ENCODE measurements around the gene MARK2.

MARK2 gene

DNA sequence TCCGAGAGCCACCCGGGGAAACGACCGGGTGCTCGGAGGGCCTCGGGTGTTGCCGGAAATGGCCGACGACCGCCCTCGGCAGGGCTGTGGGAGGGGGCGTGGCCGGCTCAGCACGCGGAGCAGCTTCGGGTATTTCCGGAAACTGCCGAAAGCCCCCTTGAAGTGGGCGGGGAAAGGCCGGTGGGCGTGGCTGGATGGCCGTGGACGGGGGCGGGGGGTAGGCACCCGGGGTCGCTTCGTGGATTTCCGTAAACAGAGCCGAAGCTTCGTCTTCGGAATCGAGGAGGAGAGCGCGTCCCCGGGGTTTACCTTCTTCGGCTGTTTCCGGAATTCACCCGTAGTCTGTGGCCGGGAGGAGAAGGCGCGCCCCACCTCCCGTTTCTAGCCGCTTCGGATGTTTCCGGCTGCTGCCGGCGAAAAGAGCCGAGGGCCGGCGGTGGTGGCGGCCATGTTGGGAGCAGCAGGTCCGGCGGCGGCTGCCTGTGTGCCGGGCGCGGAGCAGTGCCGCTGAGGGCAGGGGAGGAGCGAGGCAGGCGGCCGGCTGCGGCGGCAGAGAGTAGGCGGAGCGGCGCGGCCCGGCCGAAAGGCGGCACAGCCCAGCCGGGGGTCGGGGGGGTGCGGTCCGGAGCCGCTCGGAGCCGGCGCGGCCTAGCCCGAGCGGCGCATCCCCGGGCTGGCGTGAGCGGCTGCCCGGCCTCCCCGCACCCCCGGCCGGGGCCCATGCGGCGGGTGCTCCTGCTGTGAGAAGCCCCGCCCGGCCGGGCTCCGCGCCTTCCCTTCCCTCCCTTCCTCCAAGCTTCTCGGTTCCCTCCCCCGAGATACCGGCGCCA is at the start of gene MARK2:
MARK2 (plus strand) TSS at position 433 of the 830 bp plus-strand sequence; CDS start at position 830, 397 bp downstream.
- peak within 1 kb of the TSS; percentile 67 for H3K27ac ChIP-seq (ENCODE audit: low read depth, low read length)
- TF ChIP-seq, protein P1, sequence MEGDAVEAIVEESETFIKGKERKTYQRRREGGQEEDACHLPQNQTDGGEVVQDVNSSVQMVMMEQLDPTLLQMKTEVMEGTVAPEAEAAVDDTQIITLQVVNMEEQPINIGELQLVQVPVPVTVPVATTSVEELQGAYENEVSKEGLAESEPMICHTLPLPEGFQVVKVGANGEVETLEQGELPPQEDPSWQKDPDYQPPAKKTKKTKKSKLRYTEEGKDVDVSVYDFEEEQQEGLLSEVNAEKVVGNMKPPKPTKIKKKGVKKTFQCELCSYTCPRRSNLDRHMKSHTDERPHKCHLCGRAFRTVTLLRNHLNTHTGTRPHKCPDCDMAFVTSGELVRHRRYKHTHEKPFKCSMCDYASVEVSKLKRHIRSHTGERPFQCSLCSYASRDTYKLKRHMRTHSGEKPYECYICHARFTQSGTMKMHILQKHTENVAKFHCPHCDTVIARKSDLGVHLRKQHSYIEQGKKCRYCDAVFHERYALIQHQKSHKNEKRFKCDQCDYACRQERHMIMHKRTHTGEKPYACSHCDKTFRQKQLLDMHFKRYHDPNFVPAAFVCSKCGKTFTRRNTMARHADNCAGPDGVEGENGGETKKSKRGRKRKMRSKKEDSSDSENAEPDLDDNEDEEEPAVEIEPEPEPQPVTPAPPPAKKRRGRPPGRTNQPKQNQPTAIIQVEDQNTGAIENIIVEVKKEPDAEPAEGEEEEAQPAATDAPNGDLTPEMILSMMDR (IDR thresholded peaks at IDR 0.05; ENCODE audit: low read depth, low read length, poor library complexity, severe bottlenecking): no peak
- no peak for TF ChIP-seq EZH2phosphoT487 (IDR thresholded peaks at IDR 0.05; ENCODE audit: borderline replicate concordance, low read length)
- H3K4me3 ChIP-seq (ENCODE audit: low read length): peak within 1 kb of the TSS; percentile 88
- peaks cover 50% of the 10 kb centered on the region for H3K36me3 ChIP-seq (ENCODE audit: control insufficient read depth, low read length)
- H3K27me3 ChIP-seq (ENCODE audit: control insufficient read depth, low read length): no peaks in the 10 kb centered on the region
- peaks cover 32% of the 10 kb centered on the region for H3K4me1 ChIP-seq (ENCODE audit: control insufficient read depth, low read length)
- H3K4me2 ChIP-seq (ENCODE audit: low read length): peak within 1 kb of the TSS; percentile 97
- peaks cover 55% of the 10 kb centered on the region for H3K79me2 ChIP-seq (ENCODE audit: control insufficient read depth, low read length)
- peaks cover 22% of the 10 kb centered on the region for H4K20me1 ChIP-seq (ENCODE audit: control insufficient read depth, insufficient read depth, low read depth, low read length)
- H3K9me3 ChIP-seq (ENCODE audit: control insufficient read depth, insufficient read depth, low read length): no peaks in the 10 kb centered on the region
- H3K9me2 ChIP-seq (replicated peaks; ENCODE audit: control insufficient read depth, low read length): no peaks in the 10 kb centered on the region
- H3F3A ChIP-seq (ENCODE audit: control insufficient read depth, insufficient read depth): peaks cover 4% of the 10 kb centered on the region

DNA sequence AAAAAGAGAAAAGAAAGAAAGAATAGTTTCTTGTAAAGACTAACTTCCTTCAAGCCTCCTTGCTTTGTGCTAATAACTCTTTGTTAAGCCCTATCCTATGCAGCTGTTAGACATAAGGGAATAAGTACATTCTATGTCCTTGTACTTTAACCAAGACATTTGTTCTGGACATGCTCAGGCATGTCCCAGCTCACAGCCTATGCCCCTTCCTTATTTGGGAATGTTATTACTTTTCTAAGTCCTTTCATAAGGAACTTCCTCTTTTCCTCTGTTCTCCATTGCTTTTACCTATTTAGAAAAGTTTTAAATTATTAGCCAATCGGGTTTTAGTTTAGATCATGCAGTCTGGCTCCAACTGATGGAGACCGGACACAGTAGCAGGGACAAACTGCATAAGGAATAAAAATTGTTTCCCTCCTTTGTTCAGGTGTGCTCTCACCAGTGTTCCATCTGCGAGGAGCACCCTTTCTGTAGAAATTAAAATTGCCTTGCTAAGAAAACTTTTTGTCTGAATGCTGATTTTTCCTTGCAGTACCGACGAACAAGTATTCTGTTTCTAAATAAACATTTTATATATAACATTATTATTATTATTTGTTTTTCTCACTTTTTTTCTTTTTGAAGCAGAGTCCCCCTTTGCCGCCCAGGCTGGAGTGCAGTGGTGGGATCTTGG is 47.3 kb upstream of the MARK2 start:
- Histone ChIP-seq H3K4me1 (ENCODE audit: control insufficient read depth, low read length) (no peaks in the 10 kb centered on the region), H3K36me3 (ENCODE audit: control insufficient read depth, low read length) (no peaks in the 10 kb centered on the region), H3K27ac (ENCODE audit: low read depth, low read length) (no peak overlapping the region), H3K9me3 (ENCODE audit: control insufficient read depth, insufficient read depth, low read length) (peaks cover 5% of the 10 kb centered on the region; the same call in 1 of the 2 replicates), H3K79me2 (ENCODE audit: control insufficient read depth, low read length) (no peaks in the 10 kb centered on the region), H3K4me3 (ENCODE audit: low read length) (no peak overlapping the region), H4K20me1 (ENCODE audit: control insufficient read depth, insufficient read depth, low read depth, low read length) (no peaks in the 10 kb centered on the region), H3K9me2 (replicated peaks; ENCODE audit: control insufficient read depth, low read length) (no peaks in the 10 kb centered on the region), H3K4me2 (ENCODE audit: low read length) (no peak overlapping the region), H3K27me3 (ENCODE audit: control insufficient read depth, low read length) (no peaks in the 10 kb centered on the region), H3F3A (ENCODE audit: control insufficient read depth, insufficient read depth) (no peaks in the 10 kb centered on the region)
- TF ChIP-seq EZH2phosphoT487 (IDR thresholded peaks at IDR 0.05; ENCODE audit: borderline replicate concordance, low read length): no peak
- TF ChIP-seq, protein P1 (IDR thresholded peaks at IDR 0.05; ENCODE audit: low read depth, low read length, poor library complexity, severe bottlenecking): no peak

DNA sequence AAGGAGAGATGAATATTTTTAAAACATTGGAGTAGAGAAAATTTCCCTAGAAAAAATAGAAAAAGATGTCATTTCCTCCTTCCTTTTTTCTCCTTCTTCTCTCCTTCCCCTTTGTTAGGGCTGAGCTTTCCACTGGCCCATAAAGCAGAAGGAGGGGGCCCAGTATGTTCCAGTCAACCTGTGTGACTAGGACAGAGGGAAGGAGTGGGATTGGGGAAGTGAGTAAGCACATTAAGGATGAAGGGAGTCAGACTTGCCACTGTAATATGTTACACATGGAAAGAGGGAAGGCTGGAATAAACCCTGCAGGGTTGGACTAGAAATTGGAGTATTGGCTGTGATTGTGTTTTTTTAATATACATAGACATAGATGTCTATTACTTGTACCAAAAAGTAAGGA is 45.7 kb upstream of the MARK2 start:
- H3K9me3 ChIP-seq (ENCODE audit: control insufficient read depth, insufficient read depth, low read length): peaks cover 5% of the 10 kb centered on the region; the same call in 1 of the 2 replicates
- H3K27me3 ChIP-seq (ENCODE audit: control insufficient read depth, low read length): no peaks in the 10 kb centered on the region
- no peak overlapping the region for H3K27ac ChIP-seq (ENCODE audit: low read depth, low read length)
- H3K79me2 ChIP-seq (ENCODE audit: control insufficient read depth, low read length): no peaks in the 10 kb centered on the region
- no peaks in the 10 kb centered on the region for H4K20me1 ChIP-seq (ENCODE audit: control insufficient read depth, insufficient read depth, low read depth, low read length)
- TF ChIP-seq, protein P1 (IDR thresholded peaks at IDR 0.05; ENCODE audit: low read depth, low read length, poor library complexity, severe bottlenecking): no peak
- TF ChIP-seq EZH2phosphoT487 (IDR thresholded peaks at IDR 0.05; ENCODE audit: borderline replicate concordance, low read length): no peak
- no peak overlapping the region for H3K4me3 ChIP-seq (ENCODE audit: low read length)
- H3K9me2 ChIP-seq (replicated peaks; ENCODE audit: control insufficient read depth, low read length): no peaks in the 10 kb centered on the region
- H3K36me3 ChIP-seq (ENCODE audit: control insufficient read depth, low read length): no peaks in the 10 kb centered on the region
- H3F3A ChIP-seq (ENCODE audit: control insufficient read depth, insufficient read depth): no peaks in the 10 kb centered on the region
- H3K4me1 ChIP-seq (ENCODE audit: control insufficient read depth, low read length): no peaks in the 10 kb centered on the region
- no peak overlapping the region for H3K4me2 ChIP-seq (ENCODE audit: low read length)

Data from DOHH2 (cell line).